Spinal cord (tissue), 10 donors: ENCODE measurements around the gene DUSP10. TPM values are rescaled to one million over a fixed set of nuclear protein-coding genes. Genes with fewer than 3 reads are reported as not detected.

Experiments
- DNase-seq, 6 donors: peaks; one replicate each; pipeline versions ENCODE4 v3.0.0 to v3.0.0-alpha.2; 2013 to 2015; ENCODE audit warnings: low spot score in 6 of 6, low read depth in 4 of 6
- H3K27ac ChIP-seq: one replicate; pipeline ENCODE4 v1.5.1; 2013; ENCODE audit warnings: low read depth, low read length, control low read depth
- H3K27me3 ChIP-seq: one replicate; pipeline ENCODE4 v1.6.1; 2013; ENCODE audit warnings: low read length; ENCODE audit not compliant: control insufficient read depth, insufficient read depth
- H3K36me3 ChIP-seq: one replicate; pipeline ENCODE4 v1.6.1; 2013; ENCODE audit warnings: low read length; ENCODE audit not compliant: control insufficient read depth, insufficient read depth
- H3K4me1 ChIP-seq: one replicate; pipeline ENCODE4 v1.6.1; 2013; ENCODE audit warnings: low read length; ENCODE audit not compliant: control insufficient read depth, insufficient read depth
- H3K4me3 ChIP-seq: one replicate; pipeline ENCODE4 v1.5.1; 2013; ENCODE audit warnings: low read depth, low read length, control low read depth
- H3K9me3 ChIP-seq: one replicate; pipeline ENCODE4 v1.6.1; 2013; ENCODE audit warnings: low read length; ENCODE audit not compliant: control insufficient read depth, insufficient read depth
- WGBS: methylation state at CpG from one replicate; pipeline ENCODE4 v1.1.5; 2013; ENCODE audit warnings: missing lambda C conversion rate; ENCODE audit not compliant: insufficient coverage; 5-methylcytosine and 5-hydroxymethylcytosine counted together
- polyA plus RNA-seq, 2 donors: library from polyadenylated mRNA; unstranded; fragments of 120-200 nt; gene quantifications; one replicate each; pipeline ENCODE4 v1.2.1, GENCODE V29; 2013; ENCODE audit not compliant: insufficient read length in 2 of 2
- total RNA-seq, 2 donors: library from RNA; depleted of rRNA in 1 of 2; stranded (reverse); fragments of 120-200 nt in 1 of 2; fragments of >200 nt in 1 of 2; gene quantifications; one replicate each; pipeline versions ENCODE4 v1.2.3 to v1.2.4, GENCODE V29; 2013 to 2014
- donor health status: healthy.

DUSP10 gene
- total and polyA plus RNA-seq, 4 donors = 4.1 to 9.6 (median 5.7) TPM

DNA sequence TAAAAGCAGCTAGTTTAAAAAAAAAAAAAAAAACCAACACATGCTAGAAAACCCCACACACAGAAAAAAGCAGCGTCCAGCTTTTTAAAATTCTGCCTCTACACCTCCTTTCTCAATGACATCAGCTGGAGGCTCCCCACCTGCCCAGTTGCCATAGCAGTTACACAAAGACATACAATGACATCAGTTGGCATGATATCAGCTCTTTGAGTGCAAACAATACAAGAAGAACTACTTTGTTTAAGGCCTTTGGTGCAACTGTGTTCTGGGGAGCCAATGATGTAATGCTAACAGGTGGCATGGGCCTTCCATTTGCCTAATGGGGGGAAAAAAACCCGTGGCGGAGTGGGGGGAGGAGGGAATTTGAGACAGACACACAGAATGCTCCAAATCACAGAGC is 32.9 kb downstream of the DUSP10 start:
- Histone ChIP-seq H3K27me3 (no peaks in the 10 kb centered on the region), H3K9me3 (no peaks in the 10 kb centered on the region), H3K4me3 (no peak overlapping the region), H3K4me1 (no peaks in the 10 kb centered on the region), H3K36me3 (peaks cover 4% of the 10 kb centered on the region), H3K27ac (peak overlapping the region; percentile 34)
- WGBS = 10% methylated on average over 3 of the region's 3 CpGs
- DNase-seq = peak; percentile 43 to 89 (median 52)

DNA sequence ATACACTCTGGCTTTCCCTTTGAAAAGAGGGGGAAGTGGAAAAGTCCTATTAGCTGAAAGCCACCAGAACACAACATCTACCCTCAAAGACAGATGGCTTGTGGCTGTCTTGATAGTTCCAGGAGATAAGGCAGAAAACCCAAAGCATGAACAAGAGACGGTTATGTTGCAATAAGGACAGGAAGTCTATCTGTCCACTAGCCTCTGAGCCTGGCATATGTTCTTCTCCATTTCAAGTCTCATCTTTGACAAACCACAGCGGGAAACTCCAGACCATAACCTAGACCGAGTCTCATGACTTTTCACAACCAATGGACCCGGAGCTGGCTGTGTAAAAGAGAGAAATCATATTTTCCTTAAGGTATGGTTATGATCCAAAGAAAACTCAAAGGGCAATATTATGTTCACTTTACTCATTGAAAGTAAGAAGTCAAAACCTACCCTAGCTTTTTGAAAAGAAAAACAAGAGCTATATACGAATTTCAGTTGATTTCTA is 33.8 kb downstream of the DUSP10 start:
- peaks cover 4% of the 10 kb centered on the region for H3K36me3 ChIP-seq
- WGBS = no CpG with 5 or more reads among the region's 5 CpGs
- no peak overlapping the region for H3K27ac ChIP-seq
- no peaks in the 10 kb centered on the region for H3K9me3 ChIP-seq
- DNase-seq = peak in 1 of 6 donors; percentile 24
- H3K4me3 ChIP-seq = no peak overlapping the region
- no peaks in the 10 kb centered on the region for H3K4me1 ChIP-seq
- no peaks in the 10 kb centered on the region for H3K27me3 ChIP-seq

DNA sequence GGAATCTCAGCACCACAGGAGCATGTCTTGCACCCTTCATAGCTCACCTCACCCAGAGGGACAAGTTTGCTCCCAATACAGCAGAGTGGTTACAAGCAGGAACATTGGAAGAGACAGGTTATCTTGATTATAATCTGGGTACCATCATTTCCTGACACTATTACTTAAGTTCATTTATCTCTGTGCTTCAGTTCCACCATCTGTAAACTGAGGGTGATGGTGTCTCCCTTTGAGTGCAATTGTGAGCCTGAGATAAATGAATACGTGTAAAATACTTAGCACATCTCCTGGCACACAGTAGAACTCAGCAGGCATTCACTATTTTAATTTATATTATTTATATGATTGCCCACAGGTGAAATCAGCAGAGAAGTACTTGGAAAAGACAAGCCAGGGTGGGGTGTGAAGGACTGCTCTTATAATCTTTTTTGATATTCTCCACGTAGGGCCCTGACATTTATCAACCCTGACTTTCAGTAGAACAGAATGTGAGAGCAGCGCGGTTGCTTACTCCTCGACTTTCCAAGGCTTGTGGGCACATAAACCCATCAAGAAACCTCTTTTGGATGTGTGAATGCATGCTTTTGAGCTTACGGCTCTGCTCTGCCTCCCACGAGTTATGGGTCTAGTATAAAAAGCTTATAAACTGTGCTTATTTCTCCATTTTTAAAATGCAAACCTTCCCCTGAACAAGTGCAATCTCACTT is 34.9 kb downstream of the DUSP10 start:
- no peaks in the 10 kb centered on the region for H3K4me1 ChIP-seq
- H3K27me3 ChIP-seq = no peaks in the 10 kb centered on the region
- H3K36me3 ChIP-seq = peaks cover 4% of the 10 kb centered on the region
- no peak overlapping the region for H3K27ac ChIP-seq
- no peak for DNase-seq
- WGBS = no CpG with 5 or more reads among the region's 7 CpGs
- H3K9me3 ChIP-seq = no peaks in the 10 kb centered on the region
- no peak overlapping the region for H3K4me3 ChIP-seq

DNA sequence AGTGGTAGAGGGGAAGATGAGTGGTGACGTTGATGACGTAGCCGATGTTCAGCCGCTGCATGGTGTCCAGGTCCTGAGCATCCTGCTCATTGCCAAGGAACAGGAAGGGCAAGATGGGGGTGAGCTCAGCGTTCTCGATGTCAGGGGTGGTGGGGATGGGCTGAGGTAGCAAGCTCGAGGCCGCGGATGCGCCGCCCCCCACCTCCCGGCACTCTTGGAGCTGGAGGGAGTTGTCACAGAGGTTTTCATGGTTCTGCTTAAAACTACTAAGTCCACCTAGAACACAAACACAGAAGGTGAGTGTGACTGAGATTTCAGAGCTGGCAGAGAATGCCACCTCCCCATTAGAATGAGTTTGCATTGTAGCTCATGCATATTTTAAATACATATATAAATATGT is 35.7 kb downstream of the DUSP10 start:
- Histone ChIP-seq H3K27me3 (no peaks in the 10 kb centered on the region), H3K4me1 (no peaks in the 10 kb centered on the region), H3K36me3 (peaks cover 4% of the 10 kb centered on the region), H3K9me3 (no peaks in the 10 kb centered on the region), H3K4me3 (no peak overlapping the region), H3K27ac (no peak overlapping the region)
- no peak for DNase-seq
- WGBS = 91% methylated on average over 7 of the region's 12 CpGs

DNA sequence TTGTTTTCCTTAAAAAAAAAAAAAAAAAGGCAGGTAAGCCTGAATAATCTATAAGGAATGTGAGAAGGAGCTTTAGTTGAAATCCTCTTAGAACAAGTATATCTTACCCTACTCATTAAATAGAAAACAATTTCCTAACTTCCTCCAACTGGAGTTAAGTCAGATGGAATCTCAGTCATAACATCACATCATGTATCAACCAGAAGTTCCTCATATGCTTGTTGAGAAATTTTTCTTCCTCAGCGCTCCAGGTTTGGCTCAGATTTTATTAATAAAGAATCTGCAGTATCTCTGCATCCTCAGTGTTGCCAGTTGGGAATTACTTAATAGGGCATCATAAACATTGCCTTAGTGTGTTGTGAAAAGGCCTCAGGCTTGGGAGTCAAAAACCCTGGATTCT is 37.6 kb downstream of the DUSP10 start:
- no peak overlapping the region for H3K27ac ChIP-seq
- WGBS = no CpG with 5 or more reads among the region's 1 CpG
- no peak for DNase-seq
- no peaks in the 10 kb centered on the region for H3K9me3 ChIP-seq
- peaks cover 4% of the 10 kb centered on the region for H3K36me3 ChIP-seq
- H3K27me3 ChIP-seq = no peaks in the 10 kb centered on the region
- no peaks in the 10 kb centered on the region for H3K4me1 ChIP-seq
- no peak overlapping the region for H3K4me3 ChIP-seq

DNA sequence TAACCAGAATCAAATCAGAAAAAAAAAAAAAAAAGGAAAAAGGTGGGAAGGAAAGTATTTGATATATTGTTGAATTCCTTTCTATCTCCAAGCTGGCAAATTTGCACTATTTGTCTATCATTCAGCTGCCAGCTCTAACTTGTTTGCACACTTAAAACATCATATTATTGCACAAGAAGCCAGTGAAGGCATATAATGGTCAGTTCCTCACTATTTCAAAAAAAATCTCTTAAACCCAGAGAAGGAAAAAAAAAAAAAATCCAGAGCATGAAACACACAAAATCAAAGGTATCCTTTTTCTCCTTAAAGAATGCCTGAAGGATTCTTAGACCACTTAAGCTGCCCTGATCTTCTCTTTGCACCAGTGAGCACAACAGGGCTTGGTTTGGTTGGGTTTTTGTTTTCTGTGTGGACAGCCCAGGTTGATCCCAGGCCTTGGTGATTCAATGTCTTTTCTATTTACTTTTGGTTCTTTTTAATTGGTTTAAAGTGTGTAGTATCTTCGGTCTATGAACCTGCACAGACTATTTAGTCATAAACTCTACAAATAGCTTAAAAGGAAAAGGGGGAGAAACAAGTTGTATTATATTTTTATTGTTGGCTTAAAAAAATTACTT is 40.2 kb downstream of the DUSP10 start:
- Histone ChIP-seq H3K27me3 (no peaks in the 10 kb centered on the region), H3K9me3 (no peaks in the 10 kb centered on the region), H3K36me3 (peaks cover 4% of the 10 kb centered on the region), H3K4me3 (no peak overlapping the region), H3K4me1 (no peaks in the 10 kb centered on the region), H3K27ac (no peak overlapping the region)
- no peak for DNase-seq
- WGBS = no CpG with 5 or more reads among the region's 1 CpG

DNA sequence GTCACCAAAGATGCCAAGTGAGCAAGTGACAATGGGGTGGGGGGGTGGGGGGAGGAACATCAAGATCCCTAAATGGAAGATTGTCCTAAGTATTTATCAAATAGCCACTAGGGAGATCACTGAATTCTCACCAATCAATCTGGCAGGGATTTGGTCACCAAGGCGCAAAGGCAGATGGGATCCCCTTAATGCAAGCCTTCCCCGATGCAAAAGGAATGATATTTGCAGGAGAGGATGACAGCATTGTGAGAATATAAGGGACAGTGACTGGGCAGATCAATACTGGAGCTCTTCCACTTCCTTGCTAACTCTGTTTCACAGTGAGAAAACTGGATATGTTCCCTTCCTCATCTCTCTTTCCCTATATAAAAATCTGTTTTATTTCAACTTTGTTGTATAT is 40.9 kb downstream of the DUSP10 start:
- WGBS = no CpG with 5 or more reads among the region's 2 CpGs
- Histone ChIP-seq H3K36me3 (peaks cover under 1% of the 10 kb centered on the region), H3K9me3 (no peaks in the 10 kb centered on the region), H3K27ac (no peak overlapping the region), H3K4me3 (no peak overlapping the region), H3K4me1 (no peaks in the 10 kb centered on the region), H3K27me3 (no peaks in the 10 kb centered on the region)
- DNase-seq = no peak

DNA sequence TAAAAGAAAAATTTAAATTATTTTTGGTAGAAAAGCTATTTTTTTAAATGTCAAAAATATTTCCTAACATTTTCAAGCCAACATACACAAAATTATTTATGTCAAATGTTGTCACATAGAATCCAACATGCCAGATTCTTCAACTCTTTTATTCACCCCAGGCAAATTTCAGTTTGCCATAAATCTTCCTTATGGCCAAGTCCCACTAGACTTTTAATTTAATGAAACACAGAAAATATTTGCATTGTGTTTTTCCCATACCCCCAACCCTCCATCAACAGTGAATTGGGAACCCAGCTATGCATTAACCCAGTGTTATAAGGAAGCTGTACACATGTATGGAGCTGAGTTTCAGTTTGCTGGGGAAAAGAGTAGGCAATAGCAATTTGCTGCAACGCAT is 41.4 kb downstream of the DUSP10 start:
- WGBS = no CpG with 5 or more reads among the region's 1 CpG
- H3K27ac ChIP-seq = no peak overlapping the region

DNA sequence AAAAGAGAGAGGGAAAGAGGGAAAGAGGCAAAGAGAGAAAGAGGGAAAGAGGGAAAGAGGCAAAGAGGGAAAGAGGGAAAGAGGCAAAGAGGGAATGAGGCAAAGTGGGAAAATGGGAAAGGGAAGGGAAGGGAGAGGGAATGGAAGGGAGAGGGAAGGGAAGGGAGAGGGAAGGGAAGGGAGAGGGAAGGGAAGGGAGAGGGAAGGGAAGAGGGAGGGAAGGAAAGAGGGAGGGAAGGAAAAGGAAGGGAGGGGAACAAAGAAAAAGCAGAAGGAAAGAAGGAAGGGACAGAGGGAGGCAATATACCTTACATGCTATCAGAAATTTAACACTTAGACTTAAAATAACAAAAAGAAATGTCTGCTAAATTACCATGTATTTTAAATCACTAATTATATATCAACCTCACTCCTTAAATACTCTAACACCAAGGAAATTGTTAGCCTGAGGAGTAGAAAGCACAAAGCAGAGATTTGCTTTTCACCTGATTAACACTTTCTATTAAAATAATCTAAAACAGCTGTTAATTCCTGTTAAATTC is 41.8 kb downstream of the DUSP10 start:
- no peaks in the 10 kb centered on the region for H3K9me3 ChIP-seq
- H3K4me3 ChIP-seq = no peak overlapping the region
- no peaks in the 10 kb centered on the region for H3K4me1 ChIP-seq
- no peak overlapping the region for H3K27ac ChIP-seq
- H3K27me3 ChIP-seq = no peaks in the 10 kb centered on the region
- DNase-seq = no peak
- H3K36me3 ChIP-seq = no peaks in the 10 kb centered on the region

More for the DNA sequence above, 41.4 kb downstream of the DUSP10 start:
- no peak for DNase-seq
- Histone ChIP-seq H3K27me3 (no peaks in the 10 kb centered on the region), H3K9me3 (no peaks in the 10 kb centered on the region), H3K4me1 (no peaks in the 10 kb centered on the region), H3K36me3 (no peaks in the 10 kb centered on the region), H3K4me3 (no peak overlapping the region)

DNA sequence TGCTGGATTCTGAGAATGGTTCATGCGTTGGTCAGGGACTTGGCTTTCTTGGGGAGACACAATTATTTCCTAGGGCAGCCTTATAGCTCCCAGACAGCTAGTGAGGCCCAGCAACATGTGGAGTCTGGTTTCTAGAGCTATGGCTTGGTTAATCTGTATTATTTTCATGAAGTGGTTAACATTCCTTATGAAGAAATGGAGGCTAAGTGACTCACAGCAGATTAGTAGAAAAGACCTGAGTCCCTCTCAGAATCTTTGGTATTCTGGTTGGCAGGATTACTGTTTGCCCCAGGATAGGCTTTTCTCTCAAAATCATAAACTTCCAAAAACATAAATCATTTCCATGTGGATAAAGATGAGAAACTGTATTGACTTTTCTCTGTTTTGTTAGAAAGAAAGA is 42.3 kb downstream of the DUSP10 start:
- DNase-seq = no peak
- WGBS = 100% methylated on average over 1 of the region's 1 CpG
- no peak overlapping the region for H3K27ac ChIP-seq
- no peaks in the 10 kb centered on the region for H3K9me3 ChIP-seq
- no peaks in the 10 kb centered on the region for H3K36me3 ChIP-seq
- no peaks in the 10 kb centered on the region for H3K27me3 ChIP-seq
- H3K4me1 ChIP-seq = no peaks in the 10 kb centered on the region
- H3K4me3 ChIP-seq = no peak overlapping the region
